ENCODE data around the gene ERCC8.
A peak's percentile ranks its signal among the peaks of the same experiment; 100 is the strongest.
"Not testable (repeated sequence)": the region's sequence is repeated elsewhere in the genome, so short reads cannot be mapped to it uniquely, and the experiment has no call there.

The ERCC8 gene

GRCh38 chr5:60944904-60945812 is at the start of gene ERCC8, which contains the start of gene NDUFAF2:
ERCC8 (minus strand) TSS chr5:60945070; CDS start chr5:60945008, 62 bp downstream.
NDUFAF2 (plus strand) TSS chr5:60945205; CDS start chr5:60945256, 51 bp downstream.
- Histone ChIP-seq H3K9me3 (ENCODE audit: control insufficient read depth, insufficient read depth, low read length) (no peaks in the 10 kb centered on the region), H3K4me3 (ENCODE audit: low read depth, low read length) (peak within 1 kb of the TSS; percentile 95), H3K36me3 (ENCODE audit: control insufficient read depth, insufficient read depth, low read length) (no peaks in the 10 kb centered on the region), H3K4me1 (ENCODE audit: control insufficient read depth, insufficient read depth, low read length) (no peaks in the 10 kb centered on the region), H3K27me3 (ENCODE audit: control insufficient read depth, insufficient read depth, low read length) (peaks cover 8% of the 10 kb centered on the region), H3K9ac (ENCODE audit: low read depth, low read length) (peak within 1 kb of the TSS; percentile 84)

GRCh38 chr5:60993875-60994571 is 49.2 kb upstream of the ERCC8 start:
- H3K36me3 ChIP-seq (ENCODE audit: control insufficient read depth, insufficient read depth, low read length) = peaks cover 7% of the 10 kb centered on the region
- H3K4me3 ChIP-seq (ENCODE audit: low read depth, low read length) = no peak overlapping the region
- no peaks in the 10 kb centered on the region for H3K4me1 ChIP-seq (ENCODE audit: control insufficient read depth, insufficient read depth, low read length)

GRCh38 chr5:60993425-60993824 is 48.6 kb upstream of the ERCC8 start:
- H3K9me3 ChIP-seq (ENCODE audit: control insufficient read depth, insufficient read depth, low read length) = no peaks in the 10 kb centered on the region

More at GRCh38 chr5:60993875-60994571, 49.2 kb upstream of the ERCC8 start:
- Histone ChIP-seq H3K27me3 (ENCODE audit: control insufficient read depth, insufficient read depth, low read length) (no peaks in the 10 kb centered on the region), H3K9ac (ENCODE audit: low read depth, low read length) (no peak overlapping the region), H3K9me3 (ENCODE audit: control insufficient read depth, insufficient read depth, low read length) (no peaks in the 10 kb centered on the region)

GRCh38 chr5:60992871-60993270 is 48.0 kb upstream of the ERCC8 start:
- Histone ChIP-seq H3K4me1 (ENCODE audit: control insufficient read depth, insufficient read depth, low read length) (no peaks in the 10 kb centered on the region), H3K9ac (ENCODE audit: low read depth, low read length) (no peak overlapping the region), H3K4me3 (ENCODE audit: low read depth, low read length) (no peak overlapping the region), H3K36me3 (ENCODE audit: control insufficient read depth, insufficient read depth, low read length) (peaks cover 7% of the 10 kb centered on the region), H3K27me3 (ENCODE audit: control insufficient read depth, insufficient read depth, low read length) (no peaks in the 10 kb centered on the region), H3K9me3 (ENCODE audit: control insufficient read depth, insufficient read depth, low read length) (no peaks in the 10 kb centered on the region)

More at GRCh38 chr5:60993425-60993824, 48.6 kb upstream of the ERCC8 start:
- no peaks in the 10 kb centered on the region for H3K27me3 ChIP-seq (ENCODE audit: control insufficient read depth, insufficient read depth, low read length)
- H3K9ac ChIP-seq (ENCODE audit: low read depth, low read length) = no peak overlapping the region
- H3K36me3 ChIP-seq (ENCODE audit: control insufficient read depth, insufficient read depth, low read length) = peaks cover 7% of the 10 kb centered on the region
- no peak overlapping the region for H3K4me3 ChIP-seq (ENCODE audit: low read depth, low read length)
- no peaks in the 10 kb centered on the region for H3K4me1 ChIP-seq (ENCODE audit: control insufficient read depth, insufficient read depth, low read length)

GRCh38 chr5:60989790-60990189 is 44.9 kb upstream of the ERCC8 start:
- Histone ChIP-seq H3K9me3 (ENCODE audit: control insufficient read depth, insufficient read depth, low read length) (no peaks in the 10 kb centered on the region), H3K27me3 (ENCODE audit: control insufficient read depth, insufficient read depth, low read length) (no peaks in the 10 kb centered on the region), H3K36me3 (ENCODE audit: control insufficient read depth, insufficient read depth, low read length) (peaks cover 7% of the 10 kb centered on the region), H3K4me3 (ENCODE audit: low read depth, low read length) (no peak overlapping the region), H3K9ac (ENCODE audit: low read depth, low read length) (no peak overlapping the region), H3K4me1 (ENCODE audit: control insufficient read depth, insufficient read depth, low read length) (no peaks in the 10 kb centered on the region)

GRCh38 chr5:60982127-60982526 is 37.3 kb upstream of the ERCC8 start:
- not testable (repeated sequence) for H3K9me3 ChIP-seq (ENCODE audit: control insufficient read depth, insufficient read depth, low read length); H3K27me3 ChIP-seq (ENCODE audit: control insufficient read depth, insufficient read depth, low read length); H3K4me3 ChIP-seq (ENCODE audit: low read depth, low read length); H3K36me3 ChIP-seq (ENCODE audit: control insufficient read depth, insufficient read depth, low read length); H3K4me1 ChIP-seq (ENCODE audit: control insufficient read depth, insufficient read depth, low read length); H3K9ac ChIP-seq (ENCODE audit: low read depth, low read length)

GRCh38 chr5:60980511-60980910 is 35.6 kb upstream of the ERCC8 start:
- no peaks in the 10 kb centered on the region for H3K27me3 ChIP-seq (ENCODE audit: control insufficient read depth, insufficient read depth, low read length)
- no peaks in the 10 kb centered on the region for H3K9me3 ChIP-seq (ENCODE audit: control insufficient read depth, insufficient read depth, low read length)
- H3K36me3 ChIP-seq (ENCODE audit: control insufficient read depth, insufficient read depth, low read length) = no peaks in the 10 kb centered on the region
- H3K9ac ChIP-seq (ENCODE audit: low read depth, low read length) = no peak overlapping the region
- H3K4me1 ChIP-seq (ENCODE audit: control insufficient read depth, insufficient read depth, low read length) = no peaks in the 10 kb centered on the region
- no peak overlapping the region for H3K4me3 ChIP-seq (ENCODE audit: low read depth, low read length)

- no peaks in the 10 kb centered on the region for H3K27me3 ChIP-seq (ENCODE audit: control insufficient read depth, insufficient read depth, low read length)
- no peaks in the 10 kb centered on the region for H3K36me3 ChIP-seq (ENCODE audit: control insufficient read depth, insufficient read depth, low read length)
- no peak overlapping the region for H3K4me3 ChIP-seq (ENCODE audit: low read depth, low read length)
- no peaks in the 10 kb centered on the region for H3K4me1 ChIP-seq (ENCODE audit: control insufficient read depth, insufficient read depth, low read length)
- H3K9me3 ChIP-seq (ENCODE audit: control insufficient read depth, insufficient read depth, low read length) = no peaks in the 10 kb centered on the region
- no peak overlapping the region for H3K9ac ChIP-seq (ENCODE audit: low read depth, low read length)
Measured at GRCh38 chr5:60978968-60979367, 34.1 kb upstream of the ERCC8 start.

- no peaks in the 10 kb centered on the region for H3K4me1 ChIP-seq (ENCODE audit: control insufficient read depth, insufficient read depth, low read length)
- no peak overlapping the region for H3K9ac ChIP-seq (ENCODE audit: low read depth, low read length)
- no peaks in the 10 kb centered on the region for H3K36me3 ChIP-seq (ENCODE audit: control insufficient read depth, insufficient read depth, low read length)
- no peak overlapping the region for H3K4me3 ChIP-seq (ENCODE audit: low read depth, low read length)
- no peaks in the 10 kb centered on the region for H3K9me3 ChIP-seq (ENCODE audit: control insufficient read depth, insufficient read depth, low read length)
- no peaks in the 10 kb centered on the region for H3K27me3 ChIP-seq (ENCODE audit: control insufficient read depth, insufficient read depth, low read length)
Measured at GRCh38 chr5:60977956-60978737, 33.3 kb upstream of the ERCC8 start.

GRCh38 chr5:60972231-60972630 is 27.4 kb upstream of the ERCC8 start:
- Histone ChIP-seq H3K4me1 (ENCODE audit: control insufficient read depth, insufficient read depth, low read length) (no peaks in the 10 kb centered on the region), H3K27me3 (ENCODE audit: control insufficient read depth, insufficient read depth, low read length) (no peaks in the 10 kb centered on the region), H3K4me3 (ENCODE audit: low read depth, low read length) (no peak overlapping the region), H3K9me3 (ENCODE audit: control insufficient read depth, insufficient read depth, low read length) (no peaks in the 10 kb centered on the region), H3K9ac (ENCODE audit: low read depth, low read length) (no peak overlapping the region), H3K36me3 (ENCODE audit: control insufficient read depth, insufficient read depth, low read length) (no peaks in the 10 kb centered on the region)

GRCh38 chr5:60961685-60962084 is 16.8 kb upstream of the ERCC8 start:
- no peak overlapping the region for H3K4me3 ChIP-seq (ENCODE audit: low read depth, low read length)
- H3K36me3 ChIP-seq (ENCODE audit: control insufficient read depth, insufficient read depth, low read length) = no peaks in the 10 kb centered on the region
- H3K4me1 ChIP-seq (ENCODE audit: control insufficient read depth, insufficient read depth, low read length) = no peaks in the 10 kb centered on the region
- H3K9me3 ChIP-seq (ENCODE audit: control insufficient read depth, insufficient read depth, low read length) = no peaks in the 10 kb centered on the region
- H3K27me3 ChIP-seq (ENCODE audit: control insufficient read depth, insufficient read depth, low read length) = no peaks in the 10 kb centered on the region
- no peak overlapping the region for H3K9ac ChIP-seq (ENCODE audit: low read depth, low read length)
